ENCODE results near the gene OGFOD3.
"Not testable (repeated sequence)": the region's sequence is repeated elsewhere in the genome, so short reads cannot be mapped to it uniquely, and the experiment has no call there.

The OGFOD3 gene

GRCh38 chr17:82418001-82418986, at the start of gene OGFOD3, which contains the start of gene HEXD:
TSS of gene OGFOD3 (minus strand) at chr17:82418586. CDS start at chr17:82418485, 101 bp downstream.
TSS of gene HEXD (plus strand) at chr17:82418347. CDS start at chr17:82419800, 1,453 bp downstream.
- peak within 1 kb of the TSS; percentile 82 for H3K4me3 ChIP-seq (ENCODE audit: low read depth, low read length)
- DNase-seq (ENCODE audit: low read depth), result peak; percentile 82
- TF ChIP-seq CTCF (conservative IDR thresholded peaks at IDR 0.05; ENCODE audit: low read depth, low read length), result no peak

GRCh38 chr17:82465023-82465603, 46.7 kb upstream of the OGFOD3 start:
- no peak for TF ChIP-seq CTCF (conservative IDR thresholded peaks at IDR 0.05; ENCODE audit: low read depth, low read length)
- H3K4me3 ChIP-seq (ENCODE audit: low read depth, low read length), result no peak overlapping the region
- no peak for DNase-seq (ENCODE audit: low read depth)

GRCh38 chr17:82464567-82464929, 46.2 kb upstream of the OGFOD3 start:
- H3K4me3 ChIP-seq (ENCODE audit: low read depth, low read length), result no peak overlapping the region
- no peak for DNase-seq (ENCODE audit: low read depth)
- TF ChIP-seq CTCF (conservative IDR thresholded peaks at IDR 0.05; ENCODE audit: low read depth, low read length), result no peak

GRCh38 chr17:82463925-82464566, 45.7 kb upstream of the OGFOD3 start:
- TF ChIP-seq CTCF (conservative IDR thresholded peaks at IDR 0.05; ENCODE audit: low read depth, low read length), result no peak
- no peak for DNase-seq (ENCODE audit: low read depth)
- no peak overlapping the region for H3K4me3 ChIP-seq (ENCODE audit: low read depth, low read length)

- no peak for DNase-seq (ENCODE audit: low read depth)
- no peak for TF ChIP-seq CTCF (conservative IDR thresholded peaks at IDR 0.05; ENCODE audit: low read depth, low read length)
- no peak overlapping the region for H3K4me3 ChIP-seq (ENCODE audit: low read depth, low read length)
These were observed 45.0 kb upstream of the OGFOD3 start for GRCh38 chr17:82463391-82463790.

GRCh38 chr17:82461827-82462524, 43.6 kb upstream of the OGFOD3 start:
- no peak overlapping the region for H3K4me3 ChIP-seq (ENCODE audit: low read depth, low read length)
- DNase-seq (ENCODE audit: low read depth), result no peak
- no peak for TF ChIP-seq CTCF (conservative IDR thresholded peaks at IDR 0.05; ENCODE audit: low read depth, low read length)

- not testable (repeated sequence) for DNase-seq (ENCODE audit: low read depth); H3K4me3 ChIP-seq (ENCODE audit: low read depth, low read length)
These were observed 41.5 kb upstream of the OGFOD3 start for GRCh38 chr17:82459936-82460335.
